GM12801 (cell line): Measurements from ENCODE around the gene MYORG.

ENCODE experiments used
- CTCF ChIP-seq: IDR thresholded peaks from one replicate; pipeline ENCODE4 v1.5.1; 2011; ENCODE audit warnings: control low read depth; ENCODE audit not compliant: insufficient read length; ENCODE audit errors: extremely low read depth

The MYORG gene

GRCh38 chr9:34349324-34349723, 27.4 kb downstream of the MYORG start:
- TF ChIP-seq CTCF = no peak

- TF ChIP-seq CTCF = no peak
Measured at GRCh38 chr9:34347800-34348158, 28.9 kb downstream of the MYORG start.

- no peak for TF ChIP-seq CTCF
Measured at GRCh38 chr9:34346873-34347799, 29.6 kb downstream of the MYORG start.

GRCh38 chr9:34343605-34344004, 33.1 kb downstream of the MYORG start:
- TF ChIP-seq CTCF = no peak

- no peak for TF ChIP-seq CTCF
Measured at GRCh38 chr9:34343090-34343489, 33.6 kb downstream of the MYORG start.

- no peak for TF ChIP-seq CTCF
Measured at GRCh38 chr9:34341659-34342295, 34.9 kb downstream of the MYORG start.

GRCh38 chr9:34338665-34339385, 37.9 kb downstream of the MYORG start:
- TF ChIP-seq CTCF = no peak
